Right ventricle myocardium superior (tissue), 1 donor: ENCODE measurements around the gene GPC5. TPM values are rescaled to one million over a fixed set of nuclear protein-coding genes. Genes with fewer than 3 reads are reported as not detected.
"Not testable (repeated sequence)": the region's sequence is repeated elsewhere in the genome, so short reads cannot be mapped to it uniquely, and the experiment has no call there.

ENCODE experiments used
- ATAC-seq: fragments of 200-7000 bp; cut with Tn5 transposase; one replicate; pipeline ENCODE4 v1.9.1; 2020; ENCODE audit warnings: mild to moderate bottlenecking; ENCODE audit not compliant: poor library complexity
- DNase-seq: peaks from one replicate; pipeline ENCODE4 v3.0.0-alpha.2; 2020
- intact Hi-C: fragments of 100-400 bp; cut with DNase I; formaldehyde crosslinking; loops from one replicate; pipeline ENCODE4 v1.11.2; 2022
- total RNA-seq: library from RNA; stranded (reverse); fragmentation: NEBNext Ultra II Directional; extraction: Animal tissue kit (Norgen Biotek cat#: 25700); gene quantifications from one replicate; pipeline ENCODE4 v1.2.1, GENCODE V29; 2021
- donor health status: DM: no; HTN: yes; CAD: no; lungs with severe emphysema.

The GPC5 gene
- total RNA-seq, 1 donor from 2014 or later = 1.4 TPM

DNA sequence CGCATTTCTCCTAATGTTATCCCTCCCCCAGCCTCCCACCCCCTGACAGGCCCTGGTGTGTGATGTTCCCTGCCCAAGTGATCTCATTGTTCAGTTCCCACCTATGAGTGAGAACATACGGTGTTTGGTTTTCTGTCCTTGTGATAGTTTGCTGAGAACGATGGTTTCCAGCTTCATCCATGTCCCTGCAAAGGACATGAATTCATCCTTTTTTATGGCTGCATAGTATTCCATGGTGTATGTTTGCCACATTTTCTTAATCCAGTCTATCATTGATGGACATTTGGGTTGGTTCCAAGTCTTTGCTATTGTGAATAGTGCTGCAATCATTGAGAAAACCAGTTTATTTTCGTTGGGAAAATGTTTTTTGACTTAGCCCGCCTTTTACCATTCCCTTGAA, 18.2 kb downstream of the GPC5 start:
- ATAC-seq, intact Hi-C loops, DNase-seq: not testable (repeated sequence)

DNA sequence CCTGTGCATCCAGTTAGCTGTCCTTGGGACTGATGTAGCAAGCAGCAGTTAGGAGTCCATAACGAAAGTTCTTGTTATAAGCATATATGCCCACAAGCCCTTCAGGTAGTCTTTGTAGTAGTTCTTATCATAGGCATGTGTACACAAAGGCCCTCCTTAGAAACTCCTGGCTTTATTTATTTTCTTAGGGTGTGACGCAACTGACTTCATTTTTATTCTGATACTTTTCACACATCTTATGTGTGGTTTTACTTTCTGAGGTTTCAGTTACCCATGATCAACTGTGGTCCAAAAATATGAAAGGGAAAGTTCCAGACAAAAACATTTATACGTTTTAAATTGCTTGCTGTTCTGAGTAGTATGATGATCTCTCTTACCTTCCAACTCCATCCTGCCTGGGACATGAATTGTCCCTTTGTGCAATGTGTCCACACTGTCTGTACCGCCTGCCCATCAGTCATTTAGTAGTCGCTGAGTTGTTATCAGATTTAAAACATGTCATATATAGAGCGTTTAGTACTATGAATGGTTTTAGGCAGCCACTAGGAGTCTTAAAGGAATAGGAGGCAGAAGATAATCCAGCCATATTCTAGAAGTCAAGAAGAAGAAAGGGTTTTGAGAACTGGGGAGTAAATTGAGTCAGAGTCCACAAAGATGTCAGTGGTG, 19.4 kb downstream of the GPC5 start:
- intact Hi-C loops = no loop called here
- ATAC-seq (no peak), DNase-seq (no peak)

DNA sequence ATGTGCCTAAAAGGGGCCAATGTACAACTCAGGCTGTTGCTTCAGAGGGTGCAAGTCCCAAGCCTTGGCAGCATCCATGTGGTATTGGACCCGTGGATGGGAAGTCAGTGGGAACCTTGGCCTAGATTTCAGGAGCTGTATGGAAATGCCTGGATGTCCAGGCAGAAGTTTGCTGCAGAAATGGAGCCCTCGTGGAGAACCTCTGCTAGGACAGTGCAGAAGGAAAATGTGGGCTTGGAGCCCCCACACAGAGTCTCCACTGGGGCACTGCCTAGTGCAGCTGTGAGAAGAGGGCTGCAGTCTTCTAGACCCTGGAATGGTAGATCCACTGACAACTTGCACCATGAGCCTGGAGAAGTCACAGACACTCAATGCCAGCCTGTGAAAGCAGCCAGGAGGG, 28.5 kb downstream of the GPC5 start:
- no peak for DNase-seq
- intact Hi-C loops = no loop called here
- ATAC-seq = no peak

DNA sequence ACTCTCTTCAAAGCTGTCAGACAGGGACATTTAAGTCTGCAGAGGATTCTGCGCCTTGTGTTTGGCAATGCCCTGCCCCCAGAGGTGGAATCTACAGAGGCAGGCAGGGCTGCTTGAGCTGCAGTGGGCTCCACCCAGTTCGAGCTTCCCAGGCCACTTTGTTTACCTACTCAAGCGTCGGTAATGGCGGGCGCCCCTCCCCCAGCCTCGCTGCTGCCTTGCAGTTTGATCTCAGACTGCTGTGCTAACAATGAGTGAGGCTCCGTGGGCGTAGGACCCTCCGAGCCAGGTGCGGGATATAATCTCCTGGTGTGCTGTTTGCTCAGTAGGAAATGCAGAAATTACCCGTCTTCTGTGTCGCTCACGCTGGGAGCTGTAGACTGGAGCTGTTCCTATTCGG, 40.3 kb downstream of the GPC5 start:
- DNase-seq, ATAC-seq, intact Hi-C loops: not testable (repeated sequence)

DNA sequence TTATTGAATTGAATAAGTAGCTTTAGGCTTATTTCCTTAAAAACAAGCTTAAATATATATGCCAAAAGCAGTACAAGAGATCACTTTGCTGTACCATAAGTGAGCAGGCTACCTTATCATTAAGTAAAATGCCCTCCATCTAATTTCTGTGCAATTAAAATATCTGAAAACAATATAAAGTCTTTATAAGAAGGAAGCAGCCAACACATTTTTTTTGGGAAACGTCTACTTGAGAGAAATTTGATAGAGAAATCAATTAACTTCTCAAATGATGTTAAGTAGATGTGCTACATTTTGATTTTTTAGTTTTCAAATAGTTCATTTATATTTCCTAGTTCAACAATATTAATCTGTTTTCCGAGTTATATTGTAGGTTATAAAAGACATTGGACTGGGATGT, 52.5 kb downstream of the GPC5 start:
- intact Hi-C loops = no loop called here
- ATAC-seq = no peak
- DNase-seq = no peak

DNA sequence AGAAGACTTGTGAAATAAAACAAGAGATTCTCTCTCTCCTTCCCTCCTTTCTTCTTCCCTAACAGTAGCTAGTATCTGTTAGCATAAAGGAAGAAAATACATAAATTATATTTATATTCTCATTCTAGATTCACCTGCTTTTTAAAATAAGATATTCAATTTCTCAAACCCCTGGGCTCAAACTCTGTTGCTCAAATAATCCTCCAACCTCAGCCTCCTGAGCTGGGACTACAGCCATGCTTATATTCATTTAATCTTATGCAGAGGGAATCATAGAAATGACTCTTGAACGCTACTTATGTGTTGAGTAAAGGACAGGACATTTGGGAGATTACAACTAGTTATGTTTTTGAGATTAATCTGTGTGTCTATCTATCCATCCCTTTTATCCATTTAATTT, 56.2 kb downstream of the GPC5 start:
- intact Hi-C loops = no loop called here
- DNase-seq = no peak
- no peak for ATAC-seq

DNA sequence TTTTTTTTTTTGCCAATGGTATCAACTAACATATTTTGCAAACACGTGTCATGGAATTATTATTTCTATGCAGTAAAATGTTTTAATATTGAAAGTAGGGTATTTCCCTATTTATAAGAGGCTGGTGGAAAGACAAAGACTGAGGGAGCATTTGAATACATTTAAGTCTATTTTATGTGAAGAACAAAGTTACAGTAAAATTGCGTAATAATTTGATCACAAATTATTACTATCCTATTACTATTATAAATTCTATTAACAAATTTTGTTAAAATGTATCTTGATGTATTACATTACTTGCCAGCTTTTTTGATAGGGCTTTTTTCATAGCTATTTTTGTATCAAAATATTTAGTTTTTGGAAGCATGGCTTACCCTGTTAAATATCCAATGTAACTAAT, 58.4 kb downstream of the GPC5 start:
- intact Hi-C loops = no loop called here
- DNase-seq = no peak
- no peak for ATAC-seq

DNA sequence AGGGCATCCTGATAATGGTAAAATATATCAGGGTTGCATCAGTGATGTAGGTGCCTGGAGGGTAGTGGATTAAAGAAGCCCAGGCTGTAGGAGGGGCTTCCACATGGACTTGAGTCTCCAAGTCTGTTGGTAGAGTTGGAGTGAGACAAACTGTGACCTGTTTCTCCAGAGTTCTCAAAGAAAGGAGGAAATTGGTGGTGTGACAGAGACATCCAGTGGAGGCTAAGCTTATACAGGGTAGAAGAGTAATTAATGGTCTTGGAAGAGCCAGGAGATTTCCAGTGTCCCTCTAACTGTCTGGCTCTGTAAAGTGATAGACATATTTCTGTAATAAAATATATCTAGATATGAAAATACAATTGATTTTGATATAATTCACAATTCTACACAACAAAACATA, 61.1 kb downstream of the GPC5 start:
- intact Hi-C loops = no loop called here
- no peak for DNase-seq
- no peak for ATAC-seq

DNA sequence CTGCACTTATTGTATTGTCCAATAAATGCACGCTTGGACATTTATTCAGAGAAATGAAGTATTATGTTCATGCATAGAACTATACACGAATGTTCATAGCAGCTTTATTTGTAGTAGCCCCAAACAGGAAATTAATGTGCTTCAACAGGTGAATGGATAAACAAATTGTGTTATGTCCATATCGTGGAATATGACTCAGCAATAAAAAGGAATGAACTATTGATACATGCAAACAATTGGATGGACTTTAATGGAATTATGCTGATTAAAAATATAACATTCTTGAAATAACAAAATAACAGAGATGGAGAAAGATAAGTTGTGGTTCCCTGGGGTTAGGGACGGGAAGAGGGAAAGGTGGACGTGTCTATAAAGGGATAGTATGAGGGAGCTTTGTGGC, 65.9 kb downstream of the GPC5 start:
- intact Hi-C loops = no loop called here
- ATAC-seq = no peak
- DNase-seq = no peak

DNA sequence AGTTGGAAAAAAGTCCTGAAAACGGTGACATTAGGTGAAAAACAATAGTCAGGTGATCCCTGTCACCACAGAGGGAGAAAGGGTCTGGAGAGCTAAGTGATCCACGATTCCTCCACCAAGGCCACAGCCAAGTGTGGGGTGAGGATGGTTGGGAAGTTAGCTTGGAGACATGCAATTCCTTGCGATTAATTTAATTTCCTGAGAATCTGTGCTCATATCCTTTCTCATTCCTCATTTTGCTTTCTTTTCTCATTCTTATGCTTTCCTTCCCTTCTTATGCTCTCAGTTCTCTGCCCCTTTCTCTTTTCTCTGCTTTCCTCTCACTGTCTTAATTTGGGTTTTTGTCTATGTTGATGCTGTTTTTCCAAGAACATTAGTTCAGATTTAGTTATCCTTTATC, 68.8 kb downstream of the GPC5 start:
- intact Hi-C loops = no loop called here
- no peak for DNase-seq
- no peak for ATAC-seq

DNA sequence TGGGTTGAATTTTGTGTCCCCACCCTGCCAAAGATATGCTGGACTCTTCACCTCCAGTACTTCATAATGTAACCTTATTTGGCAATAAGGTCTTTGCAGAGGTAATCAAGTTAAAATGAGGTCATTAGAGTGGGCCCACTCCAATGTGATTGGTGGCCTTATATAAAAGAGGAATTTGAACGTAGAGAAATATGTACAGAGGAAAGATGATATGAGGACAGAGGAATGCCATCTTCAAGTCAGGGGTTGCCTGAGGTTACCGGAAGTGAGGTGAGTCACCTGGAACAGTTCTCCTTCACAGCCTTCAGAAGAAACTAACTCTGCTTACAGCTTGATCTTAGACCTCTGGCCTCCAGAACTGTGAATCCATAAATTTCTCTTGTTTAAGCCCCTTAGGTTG, 69.9 kb downstream of the GPC5 start:
- no peak for ATAC-seq
- no peak for DNase-seq
- intact Hi-C loops = no loop called here

DNA sequence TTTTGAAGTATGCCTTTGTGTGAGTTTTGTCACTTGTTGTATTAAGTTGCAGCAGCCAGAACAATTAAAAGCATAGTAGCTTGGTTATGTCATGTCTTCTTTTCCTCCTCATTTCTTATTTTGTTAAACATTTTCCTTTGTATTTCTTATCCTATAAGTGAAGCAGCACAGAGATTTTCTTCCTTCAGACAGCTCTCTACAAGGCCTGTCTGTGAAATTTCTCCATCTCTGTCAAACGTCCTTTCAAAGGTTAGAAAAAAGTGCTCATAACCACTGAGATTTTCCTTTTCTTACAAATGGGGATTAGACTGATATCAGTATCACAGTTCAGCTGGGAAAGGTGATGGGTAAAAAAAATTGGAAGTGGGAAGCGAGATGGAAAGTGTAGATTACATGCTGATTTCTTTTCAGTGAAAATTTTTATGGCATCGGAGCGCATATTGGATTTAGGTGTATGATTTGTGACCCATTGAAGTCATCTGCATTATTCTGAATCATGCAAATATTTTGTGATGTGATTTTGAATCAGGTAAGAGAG, 71.7 kb downstream of the GPC5 start:
- ATAC-seq = no peak
- intact Hi-C loops = no loop called here
- DNase-seq = no peak

DNA sequence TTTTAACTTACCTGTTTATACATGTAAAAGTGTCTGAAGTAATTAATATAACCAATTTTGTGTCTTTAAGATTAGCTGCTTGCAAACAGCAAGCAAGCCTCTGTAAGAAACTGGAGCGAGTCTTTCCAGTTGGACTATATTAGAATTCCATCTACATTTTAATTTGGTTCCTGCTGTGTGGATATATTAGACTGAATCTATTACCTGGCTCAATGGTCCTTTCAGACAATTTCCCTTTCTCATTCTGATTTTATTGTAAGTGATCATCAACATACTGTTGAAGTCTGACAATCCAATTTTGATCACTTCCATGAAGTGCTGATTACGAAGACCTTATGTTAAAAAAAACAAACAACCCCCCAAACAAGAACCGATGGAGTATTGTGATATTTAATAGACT, 72.3 kb downstream of the GPC5 start:
- ATAC-seq (no peak), DNase-seq (no peak)
- intact Hi-C loops = no loop called here

DNA sequence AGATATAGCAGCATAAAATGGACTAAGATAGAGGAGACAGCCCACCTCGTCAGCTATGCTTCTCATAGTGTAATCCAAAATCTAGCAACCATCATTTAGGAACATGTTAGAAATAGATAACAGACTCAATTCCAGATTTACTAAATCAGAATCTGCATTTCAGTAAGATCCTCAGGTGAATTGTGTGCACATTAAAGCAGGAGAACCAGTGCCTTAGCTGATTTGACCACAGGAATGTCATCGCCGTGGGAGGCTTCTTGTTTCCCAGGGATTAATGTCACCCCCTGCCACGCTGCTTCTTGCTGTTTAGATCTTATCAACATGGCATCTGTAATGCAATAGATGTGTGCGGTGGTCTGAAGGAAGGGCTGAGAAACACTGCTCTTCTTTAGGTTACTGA, 84.0 kb downstream of the GPC5 start:
- intact Hi-C loops = no loop called here
- ATAC-seq (no peak), DNase-seq (no peak)

DNA sequence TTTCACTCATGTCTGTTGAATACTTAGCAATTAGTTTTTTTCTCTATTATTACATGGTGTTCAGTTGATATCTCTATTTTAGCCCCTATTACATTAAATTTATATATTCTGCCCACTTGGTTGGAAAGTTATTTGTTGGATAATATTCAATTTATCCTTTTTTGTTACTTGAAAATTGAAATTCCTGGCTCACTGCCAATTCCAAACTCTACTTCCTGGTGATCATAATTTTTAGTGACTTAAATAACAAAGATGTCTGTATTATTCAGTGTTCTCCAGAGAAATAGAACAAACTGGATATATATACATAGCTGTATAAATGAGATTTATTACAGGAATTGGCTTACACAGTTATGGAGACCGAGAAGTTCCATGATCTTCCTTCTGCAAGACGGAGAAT, 93.6 kb downstream of the GPC5 start:
- intact Hi-C loops = no loop called here
- DNase-seq = no peak
- ATAC-seq = no peak

DNA sequence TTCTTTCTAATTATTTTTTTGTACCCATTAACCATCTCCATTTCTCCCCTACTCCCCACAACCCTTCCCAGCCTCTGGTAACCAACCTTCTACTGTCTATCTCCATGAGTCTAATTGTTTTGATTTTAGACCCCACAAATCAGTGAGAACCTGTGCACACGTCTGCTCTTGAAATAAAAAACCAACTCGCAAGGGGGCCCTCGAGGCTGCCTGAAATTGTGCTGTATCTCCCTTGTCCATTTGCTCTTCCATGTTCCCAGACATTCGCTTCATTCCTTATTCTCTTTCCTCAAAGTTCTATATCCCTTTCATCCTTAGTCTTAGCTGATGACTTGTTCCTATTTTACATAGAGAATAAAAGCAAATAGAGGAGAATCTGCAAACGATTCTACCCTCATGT, 95.0 kb downstream of the GPC5 start:
- ATAC-seq = no peak
- intact Hi-C loops = no loop called here
- DNase-seq = no peak

DNA sequence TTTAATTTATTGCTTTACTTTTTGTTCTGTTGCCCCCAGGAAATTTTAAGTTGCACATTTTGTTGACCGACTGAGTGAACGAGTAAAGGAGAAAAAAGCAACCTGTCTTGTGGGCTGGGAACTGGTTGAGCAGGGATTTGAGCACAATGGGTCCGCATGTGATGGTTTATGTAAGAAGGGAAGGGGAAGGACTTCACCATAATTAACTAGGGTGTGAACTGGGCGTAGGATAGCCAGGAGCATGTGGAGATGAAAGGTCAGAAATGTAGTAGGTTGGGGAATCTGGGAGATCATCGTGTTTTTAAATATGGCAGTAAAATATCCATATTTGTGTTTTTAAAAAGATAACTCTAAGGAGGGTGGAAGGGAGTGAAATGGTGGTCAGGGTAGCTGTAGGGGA, 99.9 kb downstream of the GPC5 start:
- intact Hi-C loops = no loop called here
- ATAC-seq (no peak), DNase-seq (no peak)

DNA sequence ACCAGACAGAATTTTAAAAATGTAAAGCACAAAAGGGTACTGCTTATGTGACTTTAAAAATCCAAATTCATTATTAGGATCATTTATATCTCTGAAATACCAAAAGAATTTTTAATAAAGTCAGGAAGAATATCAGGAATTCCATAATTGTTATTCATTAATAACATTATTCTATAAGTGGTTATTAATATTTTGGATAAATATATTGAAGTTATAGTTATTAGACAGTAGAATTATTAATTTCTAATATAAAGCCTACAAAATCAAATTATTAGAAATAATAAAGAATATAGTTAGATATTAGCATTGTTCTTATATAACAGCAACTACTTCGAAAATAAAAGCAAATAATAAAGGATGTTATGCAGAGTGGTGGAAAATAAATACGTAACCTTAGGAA, 105.8 kb downstream of the GPC5 start:
- intact Hi-C loops = no loop called here
- no peak for ATAC-seq
- DNase-seq = no peak

DNA sequence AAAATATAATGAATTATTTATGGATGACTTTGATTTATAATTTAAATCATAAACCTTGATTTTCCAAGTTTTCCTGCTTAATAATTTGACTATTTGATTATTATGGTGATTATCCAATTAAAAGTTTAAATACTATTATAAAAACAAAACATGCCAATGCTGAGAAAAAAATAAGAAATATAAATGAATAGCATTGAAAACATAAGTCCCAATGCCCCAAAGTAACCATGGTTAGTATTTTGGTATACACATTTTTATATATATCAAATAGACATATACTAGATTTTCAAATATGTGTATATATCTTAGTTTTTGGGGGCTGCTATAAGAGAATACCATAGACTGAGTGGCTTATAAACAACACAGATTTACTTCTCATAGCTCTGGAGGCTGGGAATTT, 108.3 kb downstream of the GPC5 start:
- intact Hi-C loops = no loop called here
- DNase-seq (no peak), ATAC-seq (no peak)

DNA sequence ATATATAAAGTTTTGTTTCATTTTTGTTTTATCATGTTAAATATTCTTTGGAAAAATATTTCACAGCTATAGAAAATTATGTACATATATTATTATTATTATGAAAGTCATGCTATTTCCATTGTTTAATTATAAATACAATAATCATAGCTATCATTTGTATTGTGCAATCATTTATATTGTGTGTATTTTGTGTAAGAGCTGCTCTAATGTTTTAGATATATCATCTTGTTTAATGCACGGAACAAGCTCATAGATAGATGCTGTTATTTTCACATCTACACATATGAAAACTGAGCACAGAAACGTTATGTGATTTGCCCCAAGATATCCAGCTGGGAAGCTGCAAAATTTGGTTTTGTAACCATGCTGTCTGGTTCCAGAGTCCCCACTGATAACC, 111.6 kb downstream of the GPC5 start:
- intact Hi-C loops = no loop called here
- ATAC-seq (no peak), DNase-seq (no peak)

DNA sequence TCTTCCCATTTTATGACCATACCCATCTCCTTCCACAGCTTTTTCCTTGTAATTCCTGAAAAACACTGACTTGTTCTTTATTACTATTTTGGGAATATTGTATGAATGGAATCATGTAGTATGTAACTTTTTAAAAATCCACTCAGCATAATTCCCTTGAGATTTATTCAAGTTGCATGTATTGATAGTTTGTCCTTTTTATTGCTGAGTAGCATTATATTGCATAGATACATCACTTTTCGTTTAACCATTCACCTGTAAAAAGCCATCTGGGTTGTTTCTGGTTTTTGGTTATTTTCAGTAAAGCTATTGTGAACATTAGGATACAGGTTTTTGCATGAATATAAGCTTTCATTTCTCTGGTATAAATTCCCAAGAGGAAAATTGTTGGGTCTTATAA, 115.4 kb downstream of the GPC5 start:
- intact Hi-C loops = no loop called here
- ATAC-seq (no peak), DNase-seq (no peak)
